GM23338 (cell line): ENCODE results near the gene TGFBI. TPM values are rescaled to one million over a fixed set of nuclear protein-coding genes. Genes with fewer than 3 reads are reported as not detected.
A peak's percentile ranks its signal among the peaks of the same experiment; 100 is the strongest.

Experiments used
- ATAC-seq: fragments of 200-7000 bp; cut with Tn5 transposase; 3 replicates; pipeline ENCODE4 v1.9.1; 2020
- DNase-seq: peaks from one replicate; pipeline ENCODE4 v3.0.0-alpha.2; 2015; ENCODE audit warnings: low spot score
- H2AFZ ChIP-seq: fragments of 200-600 bp; sonication (generic); 2 replicates; pipeline ENCODE4 v1.8.0; 2016; ENCODE audit warnings: antibody characterized with exemption, mild to moderate bottlenecking, moderate library complexity
- H3F3A ChIP-seq: fragments of 200-600 bp; sonication (generic); replicated peaks from 2 replicates; pipeline ENCODE4 v1.8.0; 2017; ENCODE audit warnings: antibody characterized with exemption, mixed run types, low read depth
- H3K27ac ChIP-seq: fragments of 200-600 bp; sonication (generic); 2 replicates; pipeline ENCODE4 v1.6.1; 2016; ENCODE audit warnings: low read depth
- H3K27me3 ChIP-seq: fragments of 200-600 bp; sonication (generic); 2 replicates; pipeline ENCODE4 v1.8.0; 2016; ENCODE audit warnings: mild to moderate bottlenecking, mixed run types, moderate library complexity; ENCODE audit not compliant: insufficient read depth
- H3K36me3 ChIP-seq: fragments of 200-600 bp; sonication (generic); 2 replicates; pipeline ENCODE4 v1.8.0; 2016; ENCODE audit warnings: mild to moderate bottlenecking; ENCODE audit not compliant: insufficient read depth
- H3K4me1 ChIP-seq: fragments of 200-600 bp; sonication (generic); 2 replicates; pipeline ENCODE4 v1.8.0; 2016; ENCODE audit warnings: mild to moderate bottlenecking, moderate library complexity; ENCODE audit not compliant: insufficient read depth
- H3K4me2 ChIP-seq: fragments of 200-600 bp; sonication (generic); 2 replicates; pipeline ENCODE4 v1.7.1; 2017; ENCODE audit warnings: mixed run types
- H3K4me3 ChIP-seq: fragments of 200-600 bp; sonication (generic); 2 replicates; pipeline ENCODE4 v1.6.1; 2016; ENCODE audit warnings: mixed run types
- H3K79me2 ChIP-seq: fragments of 200-600 bp; sonication (generic); replicated peaks from 2 replicates; pipeline ENCODE4 v1.8.0; 2017; ENCODE audit warnings: mild to moderate bottlenecking; ENCODE audit not compliant: insufficient read depth
- H3K9me2 ChIP-seq: fragments of 200-600 bp; sonication (generic); 2 replicates; pipeline ENCODE4 v1.8.0; 2017; ENCODE audit not compliant: insufficient read depth
- H4K20me1 ChIP-seq: fragments of 200-600 bp; sonication (generic); replicated peaks from 2 replicates; pipeline ENCODE4 v1.8.0; 2017; ENCODE audit warnings: mild to moderate bottlenecking; ENCODE audit not compliant: insufficient read depth
- H3K27ac Mint-ChIP-seq: 2 replicates; pipeline ENCODE4 v1.8.0; 2020; ENCODE audit warnings: inconsistent platforms, mild to moderate bottlenecking, moderate library complexity, mixed read lengths
- H3K27me3 Mint-ChIP-seq: 3 replicates; pipeline ENCODE4 v1.8.0; 2022; ENCODE audit warnings: low read depth, mild to moderate bottlenecking, moderate library complexity, mixed read lengths, inconsistent platforms; ENCODE audit not compliant: insufficient read depth, poor library complexity
- H3K36me3 Mint-ChIP-seq: 3 replicates; pipeline ENCODE4 v1.8.0; 2021; ENCODE audit warnings: low read depth, mild to moderate bottlenecking, inconsistent platforms, moderate library complexity, mixed read lengths
- H3K4me1 Mint-ChIP-seq: 3 replicates; pipeline ENCODE4 v1.8.0; 2020; ENCODE audit warnings: mild to moderate bottlenecking, inconsistent platforms, mixed read lengths
- H3K4me3 Mint-ChIP-seq: 3 replicates; pipeline ENCODE4 v1.8.0; 2021; ENCODE audit warnings: moderate library complexity, mild to moderate bottlenecking, inconsistent platforms, mixed read lengths
- H3K9me3 Mint-ChIP-seq: 3 replicates; pipeline ENCODE4 v1.8.0; 2020; ENCODE audit warnings: moderate library complexity, mild to moderate bottlenecking, inconsistent platforms, mixed read lengths
- NANOG ChIP-seq: IDR thresholded peaks from 2 replicates; pipeline ENCODE4 v1.6.1; 2016; ENCODE audit warnings: antibody characterized with exemption, borderline replicate concordance
- polyA plus RNA-seq: library from polyadenylated mRNA; unstranded; fragments of >200 nt; fragmentation: Nextera tagmentation; extraction: Ambion mirVana; gene quantifications from 2 replicates; pipeline ENCODE4 v1.2.1, GENCODE V29; 2016
- total RNA-seq: library from RNA; depleted of rRNA; stranded (reverse); fragments of >200 nt; shearing (Covaris generic); gene quantifications from 2 replicates; pipeline ENCODE4 v1.2.3, GENCODE V29; 2014
- TF ChIP-seq, protein P1 (sequence below), 2 experiments: fragments of 200-600 bp in 1 of 2; sonication (generic) in 1 of 2; conservative IDR thresholded peaks; 2 replicates each; pipeline versions ENCODE4 v1.5.1 to v1.6.1; 2016 to 2017; ENCODE audit warnings: antibody characterized with exemption in 2 of 2, low read depth in 2 of 2, mild to moderate bottlenecking in 2 of 2, moderate library complexity in 1 of 2
- TF ChIP-seq, protein P2 (sequence below): fragments of 250-450 bp; sonication (Bioruptor Pico); IDR thresholded peaks from 2 replicates; pipeline ENCODE4 v1.5.0; 2020; ENCODE audit warnings: mild to moderate bottlenecking, moderate library complexity

TGFBI gene
- total and polyA plus RNA-seq, 2 experiments from 2014 or later: 8.9 to 9.4 TPM

DNA sequence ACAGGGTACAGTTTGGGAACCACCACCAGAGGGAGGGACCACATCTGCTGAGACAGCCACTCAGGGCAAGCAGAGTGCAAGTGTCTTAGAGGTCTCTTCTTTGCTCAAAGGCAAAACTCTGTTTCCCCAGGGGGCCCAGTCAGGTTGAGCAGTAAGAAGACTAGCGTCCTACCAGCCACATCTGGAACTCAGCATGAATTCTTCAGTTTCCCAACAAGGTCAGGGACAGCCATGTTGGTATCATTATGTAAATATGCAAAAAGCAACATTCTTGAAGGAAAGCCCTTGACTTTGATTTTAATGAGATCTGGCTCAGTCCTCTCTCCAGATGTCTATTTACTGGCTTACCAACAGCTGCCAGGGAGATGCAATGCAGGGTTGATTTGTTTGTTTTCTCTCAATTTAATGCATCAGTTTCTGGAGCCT lies 46.7 kb downstream of the TGFBI start:
- ATAC-seq (no peak), DNase-seq (peak; percentile 28)
- Histone ChIP-seq H3K27me3 (peaks cover 9% of the 10 kb centered on the region; the same call in 1 of the 2 replicates), H3K36me3 (no peaks in the 10 kb centered on the region), H3K4me1 (peaks cover 4% of the 10 kb centered on the region; the same call in 1 of the 2 replicates), H2AFZ (no peak overlapping the region), H3K79me2 (no peaks in the 10 kb centered on the region), H3K27ac (no peak overlapping the region), H3K4me3 (no peak overlapping the region), H3F3A (no peaks in the 10 kb centered on the region), H3K9me2 (no peaks in the 10 kb centered on the region), H3K4me2 (no peak overlapping the region), H4K20me1 (no peaks in the 10 kb centered on the region)
- H3K36me3 Mint-ChIP-seq: no peaks in the 10 kb centered on the region
- H3K27me3 Mint-ChIP-seq: peaks cover 8% of the 10 kb centered on the region
- TF ChIP-seq, protein P1, sequence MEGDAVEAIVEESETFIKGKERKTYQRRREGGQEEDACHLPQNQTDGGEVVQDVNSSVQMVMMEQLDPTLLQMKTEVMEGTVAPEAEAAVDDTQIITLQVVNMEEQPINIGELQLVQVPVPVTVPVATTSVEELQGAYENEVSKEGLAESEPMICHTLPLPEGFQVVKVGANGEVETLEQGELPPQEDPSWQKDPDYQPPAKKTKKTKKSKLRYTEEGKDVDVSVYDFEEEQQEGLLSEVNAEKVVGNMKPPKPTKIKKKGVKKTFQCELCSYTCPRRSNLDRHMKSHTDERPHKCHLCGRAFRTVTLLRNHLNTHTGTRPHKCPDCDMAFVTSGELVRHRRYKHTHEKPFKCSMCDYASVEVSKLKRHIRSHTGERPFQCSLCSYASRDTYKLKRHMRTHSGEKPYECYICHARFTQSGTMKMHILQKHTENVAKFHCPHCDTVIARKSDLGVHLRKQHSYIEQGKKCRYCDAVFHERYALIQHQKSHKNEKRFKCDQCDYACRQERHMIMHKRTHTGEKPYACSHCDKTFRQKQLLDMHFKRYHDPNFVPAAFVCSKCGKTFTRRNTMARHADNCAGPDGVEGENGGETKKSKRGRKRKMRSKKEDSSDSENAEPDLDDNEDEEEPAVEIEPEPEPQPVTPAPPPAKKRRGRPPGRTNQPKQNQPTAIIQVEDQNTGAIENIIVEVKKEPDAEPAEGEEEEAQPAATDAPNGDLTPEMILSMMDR (conservative IDR thresholded peaks at IDR 0.05; ENCODE audit: low read depth in 2 of 2): 0 out of 4 replicates have a peak, but pooled peaks have one; percentile 12 to 19
- TF ChIP-seq, protein P2, sequence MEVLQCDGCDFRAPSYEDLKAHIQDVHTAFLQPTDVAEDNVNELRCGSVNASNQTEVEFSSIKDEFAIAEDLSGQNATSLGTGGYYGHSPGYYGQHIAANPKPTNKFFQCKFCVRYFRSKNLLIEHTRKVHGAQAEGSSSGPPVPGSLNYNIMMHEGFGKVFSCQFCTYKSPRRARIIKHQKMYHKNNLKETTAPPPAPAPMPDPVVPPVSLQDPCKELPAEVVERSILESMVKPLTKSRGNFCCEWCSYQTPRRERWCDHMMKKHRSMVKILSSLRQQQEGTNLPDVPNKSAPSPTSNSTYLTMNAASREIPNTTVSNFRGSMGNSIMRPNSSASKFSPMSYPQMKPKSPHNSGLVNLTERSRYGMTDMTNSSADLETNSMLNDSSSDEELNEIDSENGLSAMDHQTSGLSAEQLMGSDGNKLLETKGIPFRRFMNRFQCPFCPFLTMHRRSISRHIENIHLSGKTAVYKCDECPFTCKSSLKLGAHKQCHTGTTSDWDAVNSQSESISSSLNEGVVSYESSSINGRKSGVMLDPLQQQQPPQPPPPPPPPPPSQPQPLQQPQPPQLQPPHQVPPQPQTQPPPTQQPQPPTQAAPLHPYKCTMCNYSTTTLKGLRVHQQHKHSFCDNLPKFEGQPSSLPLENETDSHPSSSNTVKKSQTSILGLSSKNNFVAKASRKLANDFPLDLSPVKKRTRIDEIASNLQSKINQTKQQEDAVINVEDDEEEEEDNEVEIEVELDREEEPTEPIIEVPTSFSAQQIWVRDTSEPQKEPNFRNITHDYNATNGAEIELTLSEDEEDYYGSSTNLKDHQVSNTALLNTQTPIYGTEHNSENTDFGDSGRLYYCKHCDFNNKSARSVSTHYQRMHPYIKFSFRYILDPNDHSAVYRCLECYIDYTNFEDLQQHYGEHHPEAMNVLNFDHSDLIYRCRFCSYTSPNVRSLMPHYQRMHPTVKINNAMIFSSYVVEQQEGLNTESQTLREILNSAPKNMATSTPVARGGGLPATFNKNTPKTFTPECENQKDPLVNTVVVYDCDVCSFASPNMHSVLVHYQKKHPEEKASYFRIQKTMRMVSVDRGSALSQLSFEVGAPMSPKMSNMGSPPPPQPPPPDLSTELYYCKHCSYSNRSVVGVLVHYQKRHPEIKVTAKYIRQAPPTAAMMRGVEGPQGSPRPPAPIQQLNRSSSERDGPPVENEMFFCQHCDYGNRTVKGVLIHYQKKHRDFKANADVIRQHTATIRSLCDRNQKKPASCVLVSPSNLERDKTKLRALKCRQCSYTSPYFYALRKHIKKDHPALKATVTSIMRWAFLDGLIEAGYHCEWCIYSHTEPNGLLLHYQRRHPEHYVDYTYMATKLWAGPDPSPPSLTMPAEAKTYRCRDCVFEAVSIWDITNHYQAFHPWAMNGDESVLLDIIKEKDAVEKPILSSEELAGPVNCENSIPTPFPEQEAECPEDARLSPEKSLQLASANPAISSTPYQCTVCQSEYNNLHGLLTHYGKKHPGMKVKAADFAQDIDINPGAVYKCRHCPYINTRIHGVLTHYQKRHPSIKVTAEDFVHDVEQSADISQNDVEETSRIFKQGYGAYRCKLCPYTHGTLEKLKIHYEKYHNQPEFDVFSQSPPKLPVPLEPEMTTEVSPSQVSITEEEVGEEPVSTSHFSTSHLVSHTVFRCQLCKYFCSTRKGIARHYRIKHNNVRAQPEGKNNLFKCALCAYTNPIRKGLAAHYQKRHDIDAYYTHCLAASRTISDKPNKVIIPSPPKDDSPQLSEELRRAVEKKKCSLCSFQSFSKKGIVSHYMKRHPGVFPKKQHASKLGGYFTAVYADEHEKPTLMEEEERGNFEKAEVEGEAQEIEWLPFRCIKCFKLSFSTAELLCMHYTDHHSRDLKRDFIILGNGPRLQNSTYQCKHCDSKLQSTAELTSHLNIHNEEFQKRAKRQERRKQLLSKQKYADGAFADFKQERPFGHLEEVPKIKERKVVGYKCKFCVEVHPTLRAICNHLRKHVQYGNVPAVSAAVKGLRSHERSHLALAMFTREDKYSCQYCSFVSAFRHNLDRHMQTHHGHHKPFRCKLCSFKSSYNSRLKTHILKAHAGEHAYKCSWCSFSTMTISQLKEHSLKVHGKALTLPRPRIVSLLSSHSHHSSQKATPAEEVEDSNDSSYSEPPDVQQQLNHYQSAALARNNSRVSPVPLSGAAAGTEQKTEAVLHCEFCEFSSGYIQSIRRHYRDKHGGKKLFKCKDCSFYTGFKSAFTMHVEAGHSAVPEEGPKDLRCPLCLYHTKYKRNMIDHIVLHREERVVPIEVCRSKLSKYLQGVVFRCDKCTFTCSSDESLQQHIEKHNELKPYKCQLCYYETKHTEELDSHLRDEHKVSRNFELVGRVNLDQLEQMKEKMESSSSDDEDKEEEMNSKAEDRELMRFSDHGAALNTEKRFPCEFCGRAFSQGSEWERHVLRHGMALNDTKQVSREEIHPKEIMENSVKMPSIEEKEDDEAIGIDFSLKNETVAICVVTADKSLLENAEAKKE (CRISPR knock-in tag): no peak
- H3K9me3 Mint-ChIP-seq: peaks cover 4% of the 10 kb centered on the region; the same call in 1 of the 3 replicates
- H3K4me1 Mint-ChIP-seq: peaks cover 9% of the 10 kb centered on the region
- no peak overlapping the region for H3K4me3 Mint-ChIP-seq
- no peak overlapping the region for H3K27ac Mint-ChIP-seq

DNA sequence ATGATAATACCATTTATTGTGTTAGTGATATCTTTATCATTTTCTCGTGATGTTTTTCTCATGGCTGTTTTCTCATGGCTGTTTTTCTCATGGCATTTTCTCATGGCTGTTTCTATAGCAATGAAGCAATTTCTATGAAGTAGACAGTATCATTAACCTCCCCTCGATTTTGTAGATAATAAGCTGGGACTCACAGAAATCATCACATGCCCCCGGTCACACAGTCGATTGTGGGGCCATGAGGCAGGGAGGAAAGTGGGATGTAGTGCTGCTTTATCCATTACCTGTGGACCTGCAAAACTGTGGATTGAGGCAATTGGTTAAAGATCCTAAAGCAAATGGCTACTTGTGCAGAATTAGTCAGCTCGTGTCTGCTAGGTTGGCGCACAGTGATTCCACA lies 47.3 kb downstream of the TGFBI start:
- Mint-ChIP-seq H3K4me1 (peaks cover 5% of the 10 kb centered on the region), H3K36me3 (no peaks in the 10 kb centered on the region), H3K4me3 (no peak overlapping the region), H3K9me3 (peaks cover 4% of the 10 kb centered on the region; the same call in 1 of the 3 replicates), H3K27ac (no peak overlapping the region), H3K27me3 (peaks cover 12% of the 10 kb centered on the region)
- Histone ChIP-seq H3K36me3 (no peaks in the 10 kb centered on the region), H2AFZ (no peak overlapping the region), H3K27me3 (peaks cover 9% of the 10 kb centered on the region; the same call in 1 of the 2 replicates), H4K20me1 (no peaks in the 10 kb centered on the region), H3K9me2 (no peaks in the 10 kb centered on the region), H3K79me2 (no peaks in the 10 kb centered on the region), H3K4me2 (no peak overlapping the region), H3K4me3 (no peak overlapping the region), H3K4me1 (peaks cover 4% of the 10 kb centered on the region; the same call in 1 of the 2 replicates), H3K27ac (no peak overlapping the region), H3F3A (no peaks in the 10 kb centered on the region)
- DNase-seq: no peak
- no peak for ATAC-seq
- TF ChIP-seq NANOG: no peak
- TF ChIP-seq, protein P2 (CRISPR knock-in tag): no peak
